A549 (cell line): ENCODE data around the gene CPSF2. TPM values are rescaled to one million over a fixed set of nuclear protein-coding genes. Genes with fewer than 3 reads are reported as not detected.

Source experiments
- ATAC-seq, 2 experiments: fragments of 200-7000 bp in 1 of 2; fragments of >200 bp in 1 of 2; cut with Nextera tagmentation in 1 of 2; cut with Tn5 transposase in 1 of 2; 3 replicates each; pipeline versions ENCODE4 v1.8.0 to v1.9.1; 2018 to 2020; ENCODE audit warnings: mild to moderate bottlenecking in 1 of 2, moderate library complexity in 1 of 2
- CTCF ChIA-PET: fragments of 300-600 bp; sonication (Branson Sonifier 250); formaldehyde crosslinking; extraction: SDS; loops from one replicate; lab custom pipeline; 2021; ENCODE audit warnings: antibody characterized with exemption, inconsistent platforms; lab: Yijun Ruan, JAX
- POLR2A ChIA-PET: fragments of 350-600 bp; formaldehyde crosslinking; extraction: SDS; loops from one replicate; lab custom pipeline; 2021; ENCODE audit warnings: antibody characterized with exemption, inconsistent platforms; lab: Yijun Ruan, JAX
- DNase-seq, 2 experiments: peaks; one replicate each; pipeline versions ENCODE4 v3.0.0 to v3.0.0-alpha.2; 2011 to 2016; ENCODE audit warnings: low read depth in 1 of 2, low spot score in 1 of 2
- FAIRE-seq: peaks from 2 replicates; lab custom pipeline; 2011; peaks lifted over from hg19 to GRCh38; lab: Jason Lieb, UNC
- H3K27ac ChIP-seq, 2 experiments: fragments of >200 bp; sonication (Bioruptor Twin); formaldehyde crosslinking; 3 replicates each; pipeline ENCODE4 v1.5.1; 2016 to 2017
- H3K4me1 ChIP-seq: fragments of >200 bp; sonication (Bioruptor Twin); formaldehyde crosslinking; 3 replicates; pipeline ENCODE4 v1.6.1; 2016
- H3K4me2 ChIP-seq: fragments of >200 bp; sonication (Bioruptor Twin); formaldehyde crosslinking; 3 replicates; pipeline ENCODE4 v1.6.1; 2016
- H3K4me3 ChIP-seq: fragments of >200 bp; sonication (Bioruptor Twin); formaldehyde crosslinking; 3 replicates; pipeline ENCODE4 v1.5.1; 2016
- H3K9me3 ChIP-seq: fragments of >200 bp; sonication (Bioruptor Twin); formaldehyde crosslinking; 3 replicates; pipeline ENCODE4 v1.6.1; 2016
- ATOH8 ChIP-seq: fragments of 250-450 bp; sonication (Bioruptor Pico); IDR thresholded peaks from 2 replicates; pipeline ENCODE4 v1.5.0; 2020; ENCODE audit warnings: low read depth, mild to moderate bottlenecking, moderate library complexity
- EHMT2 ChIP-seq: fragments of 200-600 bp; sonication (generic); IDR thresholded peaks from 2 replicates; pipeline ENCODE4 v1.6.1; 2016; ENCODE audit warnings: antibody characterized with exemption, low read depth, mild to moderate bottlenecking, moderate library complexity
- HOXB13 ChIP-seq: fragments of 250-450 bp; sonication (Bioruptor Pico); IDR thresholded peaks from 2 replicates; pipeline ENCODE4 v1.5.0; 2020; ENCODE audit warnings: low read depth, mild to moderate bottlenecking, moderate library complexity
- KDM1A ChIP-seq: fragments of 200-600 bp; sonication (generic); IDR thresholded peaks from 2 replicates; pipeline ENCODE4 v1.6.1; 2016; ENCODE audit warnings: low read depth, mild to moderate bottlenecking
- KDM5A ChIP-seq: fragments of 200-600 bp; sonication (generic); IDR thresholded peaks from 2 replicates; pipeline ENCODE4 v1.6.1; 2016; ENCODE audit warnings: antibody characterized with exemption, mild to moderate bottlenecking
- NFE2L2 ChIP-seq: fragments of 150-350 bp; conservative IDR thresholded peaks from 2 replicates; pipeline ENCODE4 v1.6.1; 2014; ENCODE audit warnings: low read length
- PHF8 ChIP-seq: fragments of 200-600 bp; sonication (generic); IDR thresholded peaks from 2 replicates; pipeline ENCODE4 v1.6.1; 2016; ENCODE audit warnings: low read depth, mild to moderate bottlenecking, antibody characterized with exemption, moderate library complexity, borderline replicate concordance
- POLR2A ChIP-seq: IDR thresholded peaks from 2 replicates; pipeline ENCODE4 v1.6.1; 2012; ENCODE audit warnings: mild to moderate bottlenecking, low read length
- RARB ChIP-seq: fragments of 250-450 bp; sonication (Bioruptor Pico); IDR thresholded peaks from 2 replicates; pipeline ENCODE4 v1.8.0; 2021; ENCODE audit warnings: mild to moderate bottlenecking, moderate library complexity
- TFCP2L1 ChIP-seq: fragments of 250-450 bp; sonication (Bioruptor Pico); IDR thresholded peaks from 2 replicates; pipeline ENCODE4 v1.5.0; 2021; ENCODE audit warnings: mild to moderate bottlenecking
- WGBS: methylation state at CpG from one replicate; pipeline ENCODE4 v1.1.6; 2017; ENCODE audit errors: missing lambda C conversion rate; 5-methylcytosine and 5-hydroxymethylcytosine counted together
- polyA plus RNA-seq, 4 experiments: library from polyadenylated mRNA; depleted of rRNA in 3 of 4; stranded (reverse); fragments of >200 nt; fragmentation: RNase III in 1 of 4; extraction: RNeasy Plus Mini Kit Qiagen cat#74134 plus additional on column Dnase treatment in 1 of 4; gene quantifications; 2 replicates in 3 of 4; 3 replicates in 1 of 4; pipeline ENCODE4 v1.2.3, GENCODE V29; 2011 to 2017

CPSF2 gene
- polyA plus RNA-seq, 2 of the 4 experiments (the other 2 are of a cell fraction): 57.3 to 75.3 TPM

- ChIA-PET CTCF (interaction anchor here (0.7 to 1.4 kb wide), 3 partner anchors 29 to 894 kb away, joined by 3 to 8 read pairs (median 3); no protein-coding TSS in a partner anchor), POLR2A (interaction anchor here (0.6 kb wide), 1 partner anchor 531 kb away, joined by 3 read pairs; the partner anchor contains the start of gene LGMN)
- Histone ChIP-seq H3K4me3 (no peak overlapping the region), H3K27ac (no peak overlapping the region), H3K4me1 (no peaks in the 10 kb centered on the region), H3K4me2 (no peak overlapping the region), H3K9me3 (no peaks in the 10 kb centered on the region)
- no peak for DNase-seq
- no peak for TF ChIP-seq EHMT2
- TF ChIP-seq PHF8: no peak
- no peak for TF ChIP-seq RARB
- no peak for TF ChIP-seq POLR2A
- no peak for TF ChIP-seq NFE2L2
- TF ChIP-seq TFCP2L1 (CRISPR knock-in tag): no peak
- no peak for TF ChIP-seq ATOH8
- TF ChIP-seq KDM5A: no peak
- TF ChIP-seq KDM1A: no peak
- no peak for TF ChIP-seq HOXB13
- WGBS: 5% methylated on average over 1 of the region's 1 CpG
- no peak for FAIRE-seq
- no peak for ATAC-seq
These were observed 96.2 kb downstream of the CPSF2 start for GRCh38 chr14:92217936-92218335.

Other genes starting within 250 kb of the CPSF2 start
- gene FBLN5, start 174.3 kb upstream of the CPSF2 start, polyA plus RNA-seq (2011; rRNA removed): 0.88 and 2.1 TPM in 2 replicates
- 1.3 to 1.8 TPM (median 1.5 TPM) in 3 replicates for gene FBLN5, start 174.3 kb upstream of the CPSF2 start, polyA plus RNA-seq (2017; fragmentation: RNase III; extraction: RNeasy Plus Mini Kit Qiagen cat#74134 plus additional on column Dnase treatment)
- gene TRIP11, start 81.9 kb upstream of the CPSF2 start, polyA plus RNA-seq (2011; rRNA removed): 24.5 and 26.8 TPM in 2 replicates
- 7.8 to 8.0 TPM (median 7.9 TPM) in 3 replicates for gene TRIP11, start 81.9 kb upstream of the CPSF2 start, polyA plus RNA-seq (2017; fragmentation: RNase III; extraction: RNeasy Plus Mini Kit Qiagen cat#74134 plus additional on column Dnase treatment)
- 37.1 and 41.8 TPM in 2 replicates for gene ATXN3, start 15.4 kb upstream of the CPSF2 start, polyA plus RNA-seq (2011; rRNA removed)
- 23.8 to 25.2 TPM (median 24.4 TPM) in 3 replicates for gene ATXN3, start 15.4 kb upstream of the CPSF2 start, polyA plus RNA-seq (2017; fragmentation: RNase III; extraction: RNeasy Plus Mini Kit Qiagen cat#74134 plus additional on column Dnase treatment)
- 397 and 704 TPM in 2 replicates for gene NDUFB1, start 263 bp upstream of the CPSF2 start, polyA plus RNA-seq (2011; rRNA removed)
- gene NDUFB1, start 263 bp upstream of the CPSF2 start, polyA plus RNA-seq (2017; fragmentation: RNase III; extraction: RNeasy Plus Mini Kit Qiagen cat#74134 plus additional on column Dnase treatment): 594 to 640 TPM (median 596 TPM) in 3 replicates
- gene SLC24A4, start 201.2 kb downstream of the CPSF2 start, polyA plus RNA-seq (2011; rRNA removed): 0.19 and 0.25 TPM in 2 replicates
- gene SLC24A4, start 201.2 kb downstream of the CPSF2 start, polyA plus RNA-seq (2017; fragmentation: RNase III; extraction: RNeasy Plus Mini Kit Qiagen cat#74134 plus additional on column Dnase treatment): 0.05 to 0.16 TPM (median 0.13 TPM) in 3 replicates